HG02943 (cell line): ENCODE results near the gene EEPD1.
"Not testable (repeated sequence)": the region's sequence is repeated elsewhere in the genome, so short reads cannot be mapped to it uniquely, and the experiment has no call there.

Experiments
- ATAC-seq: cut with Tn5 transposase; IDR thresholded peaks from one replicate; pipeline ENCODE4 v1.9.1; 2021; ENCODE audit warnings: mild to moderate bottlenecking, low read depth, moderate library complexity; ENCODE audit not compliant: unreplicated experiment

Gene EEPD1

DNA sequence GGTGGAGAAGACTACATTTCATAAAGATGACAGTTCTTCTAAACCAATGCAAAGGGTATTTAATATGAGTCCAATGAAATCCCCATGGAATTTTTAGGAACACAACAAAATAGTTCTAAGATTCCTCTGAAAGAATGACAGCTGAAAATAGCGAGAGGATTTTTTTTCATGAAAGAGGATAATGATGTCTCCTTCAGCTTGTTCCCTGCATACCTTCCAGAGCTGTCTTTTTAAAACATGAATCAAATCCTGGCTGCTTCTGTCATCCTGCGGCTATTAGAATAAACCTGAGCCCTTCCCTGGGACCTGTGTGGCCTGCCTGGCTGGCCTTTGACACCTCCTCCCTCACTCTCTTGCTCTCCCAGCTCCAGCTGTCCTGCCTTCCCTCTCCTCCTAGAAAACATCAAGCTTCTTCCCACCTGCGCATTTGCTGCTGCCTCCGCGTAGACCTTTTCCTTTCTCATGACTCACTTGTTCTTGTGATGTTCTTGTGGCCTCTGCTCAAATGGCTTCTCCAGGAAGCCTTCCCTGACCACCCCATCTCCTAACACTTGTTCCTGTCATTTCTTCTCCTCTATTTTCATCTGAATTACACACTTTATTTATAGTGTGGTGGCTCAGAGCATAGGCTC lies 57.4 kb downstream of the EEPD1 start:
- ATAC-seq: no peak

DNA sequence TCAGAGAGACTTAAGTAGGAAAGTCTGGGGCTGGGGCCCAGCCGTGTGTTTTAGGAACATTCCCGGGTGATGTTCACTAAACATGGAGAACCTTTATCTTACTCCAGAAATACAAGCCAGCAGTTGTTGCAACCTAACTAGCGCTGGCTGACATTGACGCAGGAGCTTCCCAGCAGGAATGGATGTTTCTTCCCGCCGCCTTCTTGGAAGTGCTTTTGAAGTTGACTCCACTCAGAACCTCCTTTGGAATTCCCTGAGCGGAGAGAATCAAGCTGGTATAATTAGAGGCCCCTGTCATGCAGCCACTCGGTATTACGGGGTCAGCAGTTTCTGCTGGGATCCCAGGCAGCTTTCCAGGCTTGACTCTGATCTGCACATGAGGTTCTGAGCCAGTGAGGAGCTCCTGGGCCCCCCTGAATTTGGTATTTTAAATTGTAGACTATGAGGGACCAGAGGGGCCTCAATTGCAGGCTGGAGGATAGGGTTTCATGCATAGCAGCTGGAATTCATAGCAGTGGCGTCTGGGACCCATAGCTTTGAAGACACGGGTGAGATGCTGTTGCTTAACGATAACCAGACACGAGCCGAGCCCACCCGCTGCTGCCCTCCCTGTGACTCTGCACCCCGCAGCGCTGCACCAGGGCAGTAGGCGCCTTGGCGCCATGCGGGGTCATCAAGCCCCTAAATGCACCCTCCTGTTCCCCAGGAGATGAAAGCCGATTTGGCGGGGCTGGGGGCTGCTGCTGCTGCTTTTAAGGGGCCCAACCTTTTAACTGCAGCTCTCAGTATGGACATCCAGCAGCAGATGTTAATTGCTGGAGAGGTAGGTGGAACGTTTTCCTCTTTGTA lies 61.8 kb downstream of the EEPD1 start:
- ATAC-seq: no peak

DNA sequence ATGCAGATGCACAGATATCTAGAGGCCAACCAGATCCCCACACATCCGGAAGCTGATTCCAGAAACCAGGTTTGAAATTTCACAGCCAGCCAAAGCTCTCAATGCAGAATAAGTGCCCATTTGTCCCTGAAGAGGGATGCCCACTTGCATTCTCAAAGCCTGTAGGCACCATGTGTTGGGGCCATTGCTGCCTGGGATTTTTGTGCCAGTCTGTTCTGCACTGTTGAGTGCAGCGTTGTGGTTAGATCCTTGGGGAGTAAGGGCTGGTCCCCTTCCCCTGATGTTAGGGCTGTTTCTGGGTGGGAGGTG lies 62.4 kb downstream of the EEPD1 start:
- no peak for ATAC-seq

DNA sequence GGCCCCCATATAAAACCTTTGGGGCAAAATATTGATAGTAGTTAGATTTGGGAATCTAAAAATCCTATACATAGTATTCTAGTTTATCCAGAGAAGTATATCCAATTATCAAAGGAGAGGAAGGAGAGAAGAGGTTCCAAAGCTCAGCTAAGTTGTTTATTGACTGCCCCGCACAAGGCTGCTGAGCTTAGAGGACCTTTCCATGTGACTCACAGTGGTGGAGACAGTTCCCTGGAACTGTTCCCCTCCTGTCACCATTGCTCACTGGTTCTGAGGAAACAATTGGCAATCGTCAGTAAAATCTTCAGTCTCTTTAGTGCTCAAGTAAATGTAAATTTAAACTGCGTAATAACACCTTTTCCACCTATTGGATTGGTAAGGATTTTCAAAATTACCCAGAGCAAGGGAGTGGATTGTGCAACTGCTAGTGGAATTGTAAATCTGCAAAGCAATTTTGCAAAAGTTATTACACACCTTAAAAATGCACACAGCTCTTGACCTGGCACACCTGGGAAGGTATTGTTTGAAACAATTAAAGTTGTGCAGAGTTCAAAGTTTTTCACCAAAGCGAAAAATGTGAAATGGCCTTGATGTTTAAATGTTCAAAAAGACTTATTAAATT lies 63.1 kb downstream of the EEPD1 start:
- no peak for ATAC-seq

DNA sequence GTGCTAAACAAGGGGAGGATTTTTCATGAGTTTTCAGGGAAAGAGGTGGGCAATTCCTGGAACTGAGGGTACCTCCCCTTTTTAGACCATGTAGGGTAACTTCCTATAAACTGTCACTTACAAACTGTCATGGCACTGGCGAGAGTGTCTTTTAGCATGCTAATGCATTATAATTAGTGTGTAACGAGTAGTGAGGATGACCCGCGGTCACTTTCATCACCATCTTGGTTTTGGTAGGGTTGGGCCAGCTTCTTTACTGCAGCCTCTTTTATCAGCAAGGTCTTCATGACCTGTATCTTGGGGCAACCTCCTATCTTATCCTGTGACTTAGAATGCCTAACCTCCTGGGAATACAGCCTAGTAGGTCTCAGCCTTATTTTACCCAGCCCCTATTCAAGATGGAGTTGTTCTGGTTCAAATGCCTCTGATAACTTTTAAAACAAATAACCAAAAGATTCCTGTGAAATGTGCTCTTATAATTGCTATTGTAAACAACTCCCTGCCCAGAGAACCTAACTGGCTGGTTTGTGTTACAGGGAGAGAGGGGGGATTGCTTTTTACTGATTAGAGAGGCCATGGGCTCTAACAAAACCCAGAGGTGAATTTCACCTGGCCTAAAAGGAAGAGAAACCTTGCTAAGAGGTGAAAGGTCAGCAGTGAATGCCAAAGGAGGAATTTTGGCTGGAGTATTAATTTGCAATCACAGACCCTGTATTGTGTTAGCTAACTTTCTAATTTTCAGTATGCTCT lies 64.3 kb downstream of the EEPD1 start:
- ATAC-seq: no peak

DNA sequence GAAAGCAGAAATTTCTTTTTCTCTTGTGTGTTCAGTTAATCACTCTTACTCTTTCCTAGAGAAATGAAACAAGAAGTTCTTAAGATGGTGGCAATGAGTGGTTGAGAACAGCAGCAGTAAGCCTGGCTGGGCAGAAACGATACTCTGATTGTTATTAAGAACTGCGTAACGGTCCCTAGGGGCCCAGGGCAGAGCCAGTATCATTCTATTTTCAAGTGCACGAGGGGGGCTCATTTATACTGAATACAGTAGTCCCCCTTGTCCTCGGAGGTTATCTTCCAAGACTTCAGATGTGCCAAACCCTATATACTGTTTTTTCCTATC lies 64.9 kb downstream of the EEPD1 start:
- ATAC-seq: no peak

DNA sequence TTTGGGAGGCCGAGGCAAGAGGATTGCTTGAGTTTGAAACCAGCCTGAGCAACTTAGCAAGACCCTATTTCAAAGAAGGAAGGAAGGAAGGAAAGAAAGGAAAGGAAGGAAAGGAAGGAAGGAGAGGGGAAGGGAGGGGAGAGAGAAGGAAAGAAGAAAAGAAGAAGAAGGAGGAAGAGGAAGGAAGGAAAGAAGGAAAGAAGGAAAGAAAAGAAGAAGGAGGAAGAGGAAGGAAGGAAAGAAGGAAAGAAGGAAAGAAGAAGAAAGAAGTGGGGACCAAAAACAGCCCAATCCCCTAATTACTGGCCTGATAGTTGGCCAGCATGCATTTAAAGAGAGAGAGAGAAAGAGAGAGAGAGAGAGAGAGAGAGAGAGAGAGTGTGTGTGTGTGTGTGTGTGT lies 66.4 kb downstream of the EEPD1 start:
- no peak for ATAC-seq

DNA sequence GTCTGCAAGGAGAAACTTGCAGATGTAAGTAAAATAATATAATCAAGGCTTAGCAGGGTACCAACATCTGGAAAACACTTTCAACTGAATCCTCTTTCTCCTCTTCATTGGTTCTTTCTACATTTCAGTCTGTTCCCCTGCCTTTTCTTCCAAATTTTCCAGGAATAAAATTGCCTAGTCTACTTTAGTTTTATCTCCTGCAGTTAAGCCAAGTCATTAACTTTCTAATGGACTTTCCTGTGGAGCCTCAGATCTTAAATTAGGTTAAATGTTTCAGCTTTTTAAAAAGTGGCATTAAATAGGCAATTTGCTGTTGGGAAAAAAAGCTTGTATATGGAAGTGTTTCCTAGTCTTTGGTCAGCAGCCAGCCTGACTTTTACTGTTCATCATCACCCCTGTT lies 70.8 kb downstream of the EEPD1 start:
- ATAC-seq: no peak

DNA sequence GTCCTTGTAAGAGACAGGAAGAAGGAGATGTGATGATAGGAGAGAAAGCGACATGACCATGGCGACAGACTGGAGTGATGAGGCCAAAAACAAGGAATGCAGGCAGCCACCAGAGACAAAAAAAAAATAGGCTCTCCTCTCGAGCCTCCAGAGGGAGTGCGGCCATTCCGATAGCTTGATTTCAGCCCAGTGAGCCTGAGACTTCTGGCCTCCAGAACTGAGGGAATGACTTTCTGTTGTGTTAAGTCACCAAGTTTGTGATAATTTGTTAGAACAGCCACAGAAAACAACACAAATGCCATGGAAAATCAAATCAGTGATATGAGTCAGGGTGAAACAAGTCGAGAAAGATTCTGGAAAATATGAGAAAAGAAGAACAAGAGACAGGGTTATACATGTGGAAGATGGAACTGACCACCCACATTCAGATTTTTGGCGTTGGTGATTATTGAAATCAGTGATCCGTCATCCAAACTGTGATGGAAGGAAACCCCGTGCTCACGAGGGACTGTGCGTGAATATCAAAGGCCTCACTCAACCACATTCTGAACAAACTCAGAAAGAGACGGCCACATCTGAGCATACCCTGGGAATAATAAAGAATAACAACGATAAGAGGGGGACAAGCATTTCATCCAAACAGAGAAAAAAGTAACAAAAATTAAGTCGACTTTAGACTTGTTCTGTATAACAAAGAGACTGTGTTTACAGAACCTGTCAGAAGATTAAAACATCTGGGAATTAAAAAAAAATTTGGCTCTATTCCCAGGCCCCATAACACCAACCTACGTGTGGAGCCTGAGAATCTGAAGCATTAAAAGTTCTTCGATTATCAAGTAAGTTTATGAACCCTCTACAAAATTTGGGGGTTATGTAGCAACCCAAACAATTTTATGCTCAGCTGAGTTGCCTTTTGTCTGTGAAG lies 72.1 kb downstream of the EEPD1 start:
- no peak for ATAC-seq

DNA sequence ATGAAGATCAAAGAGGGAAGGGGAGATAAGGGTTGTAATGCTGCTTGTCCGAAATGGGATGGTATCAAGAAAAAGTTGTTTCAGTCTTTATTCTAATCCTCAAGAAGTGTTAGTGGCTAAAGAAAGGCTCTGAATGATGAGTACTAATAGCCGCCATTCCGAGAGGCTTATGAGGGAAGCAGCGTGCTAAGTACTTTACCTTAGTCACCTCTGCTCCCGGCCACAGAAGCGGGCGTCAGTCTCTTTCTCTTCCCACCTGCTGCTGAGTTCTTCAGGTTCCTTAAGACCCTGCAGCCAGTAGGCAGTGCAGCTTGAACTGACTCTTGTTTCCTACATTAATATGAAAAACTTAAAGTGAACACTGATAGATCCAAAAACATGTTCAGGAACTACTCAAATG lies 73.1 kb downstream of the EEPD1 start:
- no peak for ATAC-seq

DNA sequence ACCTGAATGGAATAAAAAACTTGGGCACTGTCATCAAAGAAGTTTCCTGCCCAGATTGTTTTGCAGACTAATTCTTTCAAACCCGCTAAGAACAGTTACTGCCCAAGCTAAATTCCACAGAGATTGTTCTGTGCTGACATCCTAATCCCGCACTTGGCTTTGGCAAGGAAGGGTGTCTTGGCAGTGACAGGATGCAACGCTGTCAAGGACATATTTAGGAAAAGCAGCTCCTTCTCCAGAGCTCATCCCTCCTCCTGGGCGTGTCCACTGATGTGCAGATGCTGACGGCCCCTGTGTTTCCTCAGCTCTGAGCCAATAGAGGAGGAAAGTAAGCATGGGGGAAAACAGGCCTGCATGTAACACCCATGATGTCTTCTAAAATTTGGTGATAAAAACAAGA lies 74.2 kb downstream of the EEPD1 start:
- ATAC-seq: no peak

DNA sequence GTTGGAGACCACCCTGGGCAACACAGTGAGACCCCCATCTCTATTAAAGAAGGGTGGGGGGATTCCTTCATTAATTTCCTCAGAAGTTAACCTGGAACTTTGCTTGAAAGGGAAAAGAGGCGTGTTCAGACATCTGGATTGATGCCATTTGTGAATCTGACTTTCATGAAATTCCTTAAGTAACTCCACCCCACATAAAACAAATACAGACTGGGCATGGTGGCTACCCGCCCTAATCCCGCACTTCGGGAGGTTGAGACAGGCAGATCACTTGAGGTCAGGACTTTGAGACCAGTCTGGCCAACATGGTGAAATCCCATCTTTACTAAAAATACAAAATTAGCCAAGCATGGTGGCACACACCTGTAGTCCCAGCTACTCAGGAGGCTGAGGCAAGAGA lies 75.0 kb downstream of the EEPD1 start:
- ATAC-seq: no peak

DNA sequence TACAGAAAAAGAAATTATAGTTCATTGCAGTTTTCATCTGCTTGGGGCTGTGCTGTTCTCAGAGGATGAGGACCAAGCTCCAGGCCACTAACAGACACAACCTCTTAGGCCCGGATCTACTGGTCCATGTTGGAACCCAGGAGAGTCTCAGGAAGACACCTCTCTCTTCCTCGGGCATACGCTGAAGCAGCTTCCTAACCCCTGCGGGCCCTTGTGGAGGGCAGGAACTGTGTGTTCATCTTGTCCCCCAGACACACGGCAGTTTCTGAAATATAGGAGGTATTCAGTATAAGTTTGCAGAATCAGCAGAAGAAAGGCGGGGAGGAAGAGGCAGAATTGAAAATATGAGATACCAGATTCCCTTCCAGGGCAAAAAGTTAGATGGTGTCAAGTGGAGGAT lies 78.4 kb downstream of the EEPD1 start:
- ATAC-seq: no peak

DNA sequence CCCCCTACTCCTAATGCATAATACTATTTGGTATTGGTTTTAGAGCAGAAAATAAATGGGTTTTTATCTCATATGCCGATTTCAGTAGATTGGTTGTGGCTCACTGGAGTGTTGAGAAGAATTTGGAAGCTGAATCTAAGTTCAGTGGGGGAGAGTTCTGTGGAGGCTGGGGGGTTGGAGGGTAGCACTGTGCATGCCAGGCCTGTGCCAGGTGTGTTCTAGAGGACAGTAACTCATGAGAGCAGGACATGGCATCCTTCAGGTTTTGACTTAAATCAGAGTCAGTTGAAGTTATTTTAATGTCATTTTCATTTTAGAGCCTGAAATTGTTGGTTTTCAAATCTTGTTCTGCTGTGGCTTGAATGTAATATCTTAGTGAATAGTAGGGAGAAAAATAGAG lies 79.5 kb downstream of the EEPD1 start:
- ATAC-seq: no peak

DNA sequence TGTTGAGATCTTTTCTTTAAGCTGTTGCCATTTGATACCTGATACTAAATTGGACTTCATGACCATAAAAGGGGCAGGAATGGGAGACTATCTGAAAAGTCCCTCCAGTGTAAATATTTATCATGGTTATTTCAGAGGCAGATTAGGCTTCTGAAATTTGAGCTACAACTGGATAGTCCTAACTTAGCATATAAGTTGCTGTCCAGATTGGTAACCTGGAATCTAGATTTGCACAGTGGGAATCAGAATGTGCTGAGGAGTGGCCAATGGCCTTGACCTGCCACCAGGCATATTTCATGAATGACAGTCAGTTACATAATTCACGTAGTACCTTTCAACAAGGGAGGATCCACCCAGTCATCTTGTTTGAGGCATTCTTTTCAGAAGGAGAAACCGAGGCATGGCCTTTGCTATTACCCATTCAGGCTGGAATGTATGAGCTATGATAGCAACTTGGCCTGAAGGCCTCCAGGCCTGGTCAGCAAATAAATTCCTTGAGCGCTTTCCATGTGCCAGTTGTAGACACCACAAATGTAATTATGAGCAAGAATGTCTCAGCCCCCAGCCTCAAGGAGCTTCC lies 80.0 kb downstream of the EEPD1 start:
- ATAC-seq: no peak

DNA sequence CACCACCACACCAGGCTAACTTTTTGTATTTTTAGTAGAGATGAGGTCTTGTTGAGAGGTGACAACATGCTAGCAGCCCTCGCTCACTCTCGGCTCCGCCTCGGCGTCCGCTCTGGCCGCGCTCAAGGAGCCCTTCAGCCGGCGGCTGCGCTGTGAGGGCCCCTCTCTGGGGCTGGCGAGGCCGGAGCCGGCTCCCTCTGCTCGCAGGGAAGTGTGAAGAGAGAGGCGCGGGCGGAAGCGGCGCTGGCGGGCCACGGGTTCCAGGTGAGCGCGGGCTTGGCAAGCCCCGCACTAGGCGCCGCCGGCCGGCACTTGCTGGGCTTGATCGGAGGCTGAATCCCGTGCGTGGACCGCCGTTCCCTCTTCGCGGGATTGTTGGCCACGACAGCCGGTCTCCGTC lies 83.0 kb downstream of the EEPD1 start:
- ATAC-seq: no peak

DNA sequence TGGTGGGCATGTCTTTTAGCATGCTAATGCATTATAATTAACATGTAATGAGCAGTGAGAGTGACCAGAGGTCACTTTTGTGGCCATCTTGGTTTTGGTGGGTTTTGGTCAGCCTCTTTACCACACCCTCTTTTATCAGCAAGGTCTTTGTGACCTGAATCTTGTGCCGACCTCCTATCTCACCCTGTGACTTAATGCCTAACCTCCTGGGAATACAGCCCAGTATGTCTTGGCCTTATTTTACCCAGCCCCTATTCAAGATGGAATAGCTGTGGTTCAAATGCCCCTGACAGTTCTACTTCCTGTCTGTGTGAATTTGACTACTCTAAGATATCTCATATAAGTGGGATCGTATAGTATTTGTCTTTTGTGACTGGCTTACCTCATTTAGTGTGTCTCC lies 85.1 kb downstream of the EEPD1 start:
- no peak for ATAC-seq

DNA sequence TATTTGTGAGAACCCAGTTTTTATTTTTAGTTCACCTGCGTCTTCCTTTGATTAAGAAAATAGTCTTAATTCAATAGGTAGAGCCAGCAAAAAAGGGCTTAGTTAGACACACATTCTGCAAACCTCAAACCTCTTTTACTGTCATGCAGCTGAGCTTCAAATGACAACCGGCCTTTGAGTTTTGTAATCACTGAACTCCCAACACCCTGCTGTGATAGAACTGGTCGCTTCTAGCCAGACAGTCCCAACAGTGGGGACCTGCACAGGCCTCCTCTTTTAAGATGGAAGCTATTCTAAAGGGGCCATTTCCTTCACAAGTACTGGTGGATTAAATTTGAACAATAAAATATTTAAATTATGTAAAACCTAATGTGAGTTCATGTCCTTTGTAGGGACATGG lies 90.3 kb downstream of the EEPD1 start:
- not testable (repeated sequence) for ATAC-seq

DNA sequence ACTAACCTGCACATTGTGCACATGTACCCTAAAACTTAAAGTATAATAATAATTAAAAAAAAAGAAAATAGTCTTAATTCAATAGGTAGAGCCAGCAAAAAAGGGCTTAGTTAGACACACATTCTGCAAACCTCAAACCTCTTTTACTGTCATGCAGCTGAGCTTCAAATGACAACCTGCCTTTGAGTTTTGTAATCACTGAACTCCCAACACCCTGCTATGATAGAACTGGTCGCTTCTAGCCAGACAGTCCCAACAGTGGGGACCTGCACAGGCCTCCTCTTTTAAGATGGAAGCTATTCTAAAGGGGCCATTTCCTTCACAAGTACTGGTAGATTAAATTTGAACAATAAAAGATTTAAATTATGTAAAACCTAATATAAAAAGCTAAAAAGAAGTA lies 90.9 kb downstream of the EEPD1 start:
- ATAC-seq: not testable (repeated sequence)

DNA sequence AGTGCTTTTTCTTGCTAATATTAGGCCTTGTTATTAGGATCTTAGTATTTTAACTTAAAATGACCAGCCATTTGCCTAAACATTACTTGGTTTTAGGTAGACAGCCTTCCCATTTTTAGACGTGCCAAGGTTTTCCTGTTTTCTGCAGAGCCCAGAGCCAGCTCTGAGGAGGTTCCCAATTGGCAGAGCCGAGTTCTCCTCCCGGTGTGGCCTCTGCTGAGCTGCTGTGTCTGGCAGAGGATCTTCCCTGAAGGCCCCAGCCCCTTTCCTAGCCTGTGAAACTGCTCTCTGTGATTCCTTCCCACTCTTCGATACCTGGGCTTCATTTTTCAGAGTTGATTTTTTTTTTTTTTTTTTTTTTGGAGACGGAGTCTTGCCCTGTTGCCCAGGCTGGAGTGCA lies 91.4 kb downstream of the EEPD1 start:
- no peak for ATAC-seq
